Measurements from ENCODE around the gene LENG1.

LENG1 gene

DNA sequence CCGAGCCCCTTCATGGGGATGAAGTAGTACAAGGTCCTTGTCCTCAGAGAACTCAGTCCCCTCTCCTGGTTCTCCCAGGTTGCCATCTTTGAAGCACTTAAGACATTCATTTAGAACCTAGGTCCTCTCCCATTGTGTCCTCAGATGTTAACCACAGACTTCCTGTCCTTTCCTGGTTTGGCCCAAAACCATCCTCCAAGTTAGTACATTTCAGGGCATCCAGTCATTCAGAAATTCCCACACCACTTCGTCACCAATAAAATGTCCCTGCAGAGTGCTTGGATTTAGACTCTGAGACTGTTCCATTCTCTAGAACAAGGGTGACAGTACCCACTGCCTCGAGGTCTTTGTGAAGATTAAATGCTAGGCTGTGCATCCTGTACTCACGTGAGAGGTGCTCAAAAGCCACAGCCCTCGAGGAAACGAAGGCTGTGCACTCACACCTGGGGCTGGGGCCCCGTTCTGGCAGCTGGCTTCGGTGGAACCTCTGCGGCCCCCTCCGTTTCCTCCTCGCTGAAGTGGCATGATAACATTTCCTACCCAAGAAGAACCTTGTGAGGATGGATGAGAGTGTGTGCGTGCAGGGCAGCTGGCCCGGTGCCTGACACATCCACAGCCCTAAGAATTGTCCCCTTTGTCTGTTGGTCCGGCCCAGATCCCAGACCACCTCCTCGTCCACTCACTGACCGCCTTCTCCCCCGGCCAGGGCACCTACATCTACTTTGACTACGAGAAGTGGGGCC lies 4.7 kb downstream of the LENG1 start:
- H3K4me3 ChIP-seq (ENCODE audit: low read depth, low read length): no peak overlapping the region
- TF ChIP-seq, protein P1, sequence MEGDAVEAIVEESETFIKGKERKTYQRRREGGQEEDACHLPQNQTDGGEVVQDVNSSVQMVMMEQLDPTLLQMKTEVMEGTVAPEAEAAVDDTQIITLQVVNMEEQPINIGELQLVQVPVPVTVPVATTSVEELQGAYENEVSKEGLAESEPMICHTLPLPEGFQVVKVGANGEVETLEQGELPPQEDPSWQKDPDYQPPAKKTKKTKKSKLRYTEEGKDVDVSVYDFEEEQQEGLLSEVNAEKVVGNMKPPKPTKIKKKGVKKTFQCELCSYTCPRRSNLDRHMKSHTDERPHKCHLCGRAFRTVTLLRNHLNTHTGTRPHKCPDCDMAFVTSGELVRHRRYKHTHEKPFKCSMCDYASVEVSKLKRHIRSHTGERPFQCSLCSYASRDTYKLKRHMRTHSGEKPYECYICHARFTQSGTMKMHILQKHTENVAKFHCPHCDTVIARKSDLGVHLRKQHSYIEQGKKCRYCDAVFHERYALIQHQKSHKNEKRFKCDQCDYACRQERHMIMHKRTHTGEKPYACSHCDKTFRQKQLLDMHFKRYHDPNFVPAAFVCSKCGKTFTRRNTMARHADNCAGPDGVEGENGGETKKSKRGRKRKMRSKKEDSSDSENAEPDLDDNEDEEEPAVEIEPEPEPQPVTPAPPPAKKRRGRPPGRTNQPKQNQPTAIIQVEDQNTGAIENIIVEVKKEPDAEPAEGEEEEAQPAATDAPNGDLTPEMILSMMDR (IDR thresholded peaks at IDR 0.05; ENCODE audit: borderline replicate concordance, insufficient read depth, low read depth, low read length): no peak

DNA sequence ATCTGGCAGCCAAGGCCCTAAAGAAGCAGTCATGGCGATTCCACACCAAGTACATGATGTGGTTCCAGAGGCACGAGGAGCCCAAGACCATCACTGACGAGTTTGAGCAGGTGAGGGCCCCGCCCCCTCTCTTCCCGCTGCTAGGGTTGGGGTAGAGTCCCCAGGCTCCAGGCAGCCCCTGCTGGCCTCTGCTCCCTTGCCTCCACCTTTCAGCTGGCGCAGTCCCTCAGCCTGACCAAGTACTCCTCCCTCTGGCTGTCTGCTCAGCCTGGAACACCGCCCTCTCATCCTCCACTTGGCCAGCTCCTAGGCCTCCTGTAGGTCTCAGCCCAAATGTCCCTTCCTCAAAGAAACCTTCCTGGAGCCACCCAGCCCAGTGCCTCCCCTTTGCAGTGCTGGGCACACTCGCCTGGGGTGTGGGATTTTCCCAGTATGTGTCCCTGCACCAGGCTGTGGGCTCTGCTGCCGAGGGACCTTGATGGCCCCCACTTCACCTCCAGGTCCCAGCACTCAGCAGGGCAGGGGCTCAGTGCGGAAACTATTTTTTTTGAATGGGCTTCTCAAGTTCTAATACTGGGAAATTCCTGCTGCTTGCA lies 5.7 kb downstream of the LENG1 start:
- no peak overlapping the region for H3K4me3 ChIP-seq (ENCODE audit: low read depth, low read length)
- TF ChIP-seq, protein P1 (IDR thresholded peaks at IDR 0.05; ENCODE audit: borderline replicate concordance, insufficient read depth, low read depth, low read length): no peak

- TF ChIP-seq, protein P1 (IDR thresholded peaks at IDR 0.05; ENCODE audit: borderline replicate concordance, insufficient read depth, low read depth, low read length): no peak
- H3K4me3 ChIP-seq (ENCODE audit: low read depth, low read length): no peak overlapping the region
These were observed 6.5 kb downstream of the LENG1 start for GRCh38 chr19:54152878-54153524.

GRCh38 chr19:54152267-54152666 lies 7.3 kb downstream of the LENG1 start:
- TF ChIP-seq, protein P1 (IDR thresholded peaks at IDR 0.05; ENCODE audit: borderline replicate concordance, insufficient read depth, low read depth, low read length): no peak
- H3K4me3 ChIP-seq (ENCODE audit: low read depth, low read length): no peak overlapping the region

DNA sequence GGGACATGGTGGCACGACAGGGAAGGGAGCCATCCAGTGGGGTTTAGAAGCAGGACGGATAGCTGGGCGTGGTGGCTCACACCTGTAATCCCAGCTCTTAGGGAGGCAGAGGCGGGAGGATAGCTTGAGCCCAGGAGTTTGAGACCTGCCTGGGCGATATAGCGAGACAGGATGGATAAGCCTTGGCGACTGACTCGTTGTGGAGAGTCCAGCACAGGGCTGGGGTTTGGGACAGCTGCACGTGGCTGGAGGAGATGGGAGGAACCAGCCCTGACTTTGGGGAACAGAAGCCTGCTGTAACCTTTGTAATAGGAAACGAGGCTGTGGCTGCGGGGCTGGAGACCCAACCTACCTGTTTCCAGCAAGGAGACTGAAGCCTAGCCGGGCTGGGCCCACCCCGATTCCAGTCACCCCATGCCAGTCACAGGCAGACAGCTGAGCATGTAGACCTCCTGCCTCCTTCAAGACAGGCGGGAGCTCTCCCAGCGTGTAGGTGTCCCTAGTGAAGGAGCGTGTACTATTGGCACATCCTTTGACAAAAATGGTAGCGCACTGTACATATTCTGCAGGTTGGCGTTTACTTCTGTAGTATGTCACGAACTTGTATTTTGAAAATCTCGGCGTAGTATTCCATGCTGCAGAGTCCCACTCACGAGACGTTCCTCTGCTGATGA lies 8.0 kb downstream of the LENG1 start:
- TF ChIP-seq, protein P1 (IDR thresholded peaks at IDR 0.05; ENCODE audit: borderline replicate concordance, insufficient read depth, low read depth, low read length): no peak
- no peak overlapping the region for H3K4me3 ChIP-seq (ENCODE audit: low read depth, low read length)

DNA sequence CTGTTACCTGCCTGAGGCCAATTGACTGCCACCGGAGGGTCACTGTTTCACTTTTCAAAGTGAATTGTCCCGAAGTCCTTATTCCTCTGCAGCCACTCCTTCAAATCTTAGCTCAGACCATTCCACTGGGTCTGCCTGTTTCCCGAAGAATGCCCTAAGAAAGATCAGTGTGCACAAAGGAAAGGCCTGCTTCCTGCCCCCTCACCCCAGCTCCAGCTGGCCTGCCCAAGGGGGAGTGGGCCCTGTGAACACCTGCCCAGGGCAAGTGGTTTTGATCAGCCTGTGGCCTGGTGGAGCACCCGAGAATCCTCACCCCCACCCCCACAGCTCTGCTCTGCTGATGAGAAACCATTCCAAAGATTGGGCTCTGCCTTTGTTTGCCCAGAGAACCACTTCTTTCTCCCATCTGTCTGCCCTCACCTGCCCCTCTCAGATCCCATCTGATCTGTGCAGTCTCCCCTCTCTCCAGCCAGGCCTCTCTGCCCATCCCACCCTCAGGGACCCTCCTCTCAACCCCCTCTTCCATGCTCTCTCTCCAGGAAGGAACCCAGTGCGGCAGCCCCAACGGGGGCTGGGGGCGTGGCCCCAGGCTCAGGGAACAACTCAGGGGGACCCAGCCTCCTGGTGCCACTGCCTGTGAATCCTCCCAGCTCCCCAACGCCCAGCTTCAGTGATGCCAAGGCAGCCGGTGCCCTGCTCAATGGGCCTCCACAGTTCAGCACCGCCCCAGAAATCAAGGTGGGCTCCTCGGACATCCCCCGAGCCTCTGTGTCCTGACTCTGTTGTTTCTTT lies 10.3 kb downstream of the LENG1 start:
- no peak overlapping the region for H3K4me3 ChIP-seq (ENCODE audit: low read depth, low read length)

More for the DNA sequence above, 10.3 kb downstream of the LENG1 start:
- TF ChIP-seq, protein P1 (IDR thresholded peaks at IDR 0.05; ENCODE audit: borderline replicate concordance, insufficient read depth, low read depth, low read length): no peak

Data from GM12875 (cell line).